Measurements from ENCODE around the gene ISCU.
A peak's percentile ranks its signal among the peaks of the same experiment; 100 is the strongest.

Gene ISCU

GRCh38 chr12:108562348-108563135, at the start of gene ISCU:
TSS of gene ISCU (plus strand) at chr12:108562596. CDS start at chr12:108562623, 27 bp downstream.
- DNase-seq (ENCODE audit: low spot score) = peak; percentile 98

GRCh38 chr12:108514468-108514972, 47.9 kb upstream of the ISCU start:
- no peak for DNase-seq (ENCODE audit: low spot score)

- peak; percentile 99 for DNase-seq (ENCODE audit: low spot score)
Observed at GRCh38 chr12:108514973-108515814, 47.2 kb upstream of the ISCU start, which contains the start of gene FICD. TSS of gene FICD (plus strand) at chr12:108515277. CDS start at chr12:108516973, 1,696 bp downstream.

- DNase-seq (ENCODE audit: low spot score) = no peak
Observed at GRCh38 chr12:108515916-108516315, 46.5 kb upstream of the ISCU start.

- DNase-seq (ENCODE audit: low spot score) = no peak
Observed at GRCh38 chr12:108516511-108517275, 45.7 kb upstream of the ISCU start.

GRCh38 chr12:108517288-108518100, 44.9 kb upstream of the ISCU start:
- no peak for DNase-seq (ENCODE audit: low spot score)

- no peak for DNase-seq (ENCODE audit: low spot score)
Observed at GRCh38 chr12:108518101-108518715, 44.2 kb upstream of the ISCU start.

- DNase-seq (ENCODE audit: low spot score) = no peak
Observed at GRCh38 chr12:108518716-108519496, 43.5 kb upstream of the ISCU start.

GRCh38 chr12:108519558-108519957, 42.8 kb upstream of the ISCU start:
- DNase-seq (ENCODE audit: low spot score) = no peak

- DNase-seq (ENCODE audit: low spot score) = no peak
Observed at GRCh38 chr12:108523365-108523764, 39.0 kb upstream of the ISCU start.

- DNase-seq (ENCODE audit: low spot score) = no peak
Observed at GRCh38 chr12:108525681-108526080, 36.7 kb upstream of the ISCU start.

GRCh38 chr12:108526482-108527165, 35.8 kb upstream of the ISCU start:
- no peak for DNase-seq (ENCODE audit: low spot score)

- DNase-seq (ENCODE audit: low spot score) = no peak
Observed at GRCh38 chr12:108527166-108527496, 35.3 kb upstream of the ISCU start.

GRCh38 chr12:108530161-108530560, 32.2 kb upstream of the ISCU start:
- peak; percentile 39 for DNase-seq (ENCODE audit: low spot score)

- DNase-seq (ENCODE audit: low spot score) = no peak
Observed at GRCh38 chr12:108531929-108532848, 30.2 kb upstream of the ISCU start.

GRCh38 chr12:108538146-108538545, 24.2 kb upstream of the ISCU start:
- no peak for DNase-seq (ENCODE audit: low spot score)

- no peak for DNase-seq (ENCODE audit: low spot score)
Observed at GRCh38 chr12:108538616-108539195, 23.7 kb upstream of the ISCU start.

GRCh38 chr12:108542320-108542719, 20.1 kb upstream of the ISCU start:
- no peak for DNase-seq (ENCODE audit: low spot score)
